H1 (cell line): ENCODE measurements around the gene GPD1. TPM values are rescaled to one million over a fixed set of nuclear protein-coding genes. Genes with fewer than 3 reads are reported as not detected.
A peak's percentile ranks its signal among the peaks of the same experiment; 100 is the strongest.

ENCODE experiments used
- CTCF ChIA-PET: fragments of 300-600 bp; sonication (Branson Sonifier 250); formaldehyde crosslinking; loops from one replicate; lab custom pipeline; 2021; ENCODE audit not compliant: partially characterized antibody; lab: Charles Lee
- POLR2A ChIA-PET: fragments of 300-600 bp; sonication (Branson Sonifier 250); formaldehyde crosslinking; loops from one replicate; lab custom pipeline; 2021; ENCODE audit warnings: inconsistent platforms; ENCODE audit not compliant: partially characterized antibody; lab: Charles Lee
- DNase-seq, 2 experiments: peaks; one replicate each; pipeline versions ENCODE4 v3.0.0 to v3.0.0-alpha.2; 2010 to 2022; ENCODE audit warnings: low spot score in 2 of 2, low read depth in 1 of 2, mixed read lengths in 1 of 2
- FAIRE-seq: peaks from 2 replicates; lab custom pipeline; 2011; peaks lifted over from hg19 to GRCh38; lab: Jason Lieb, UNC
- H2AFZ ChIP-seq: 2 replicates; pipeline ENCODE4 v1.8.1; 2012; ENCODE audit warnings: low read length, inconsistent platforms
- H2AK5ac ChIP-seq: 2 replicates; pipeline ENCODE4 v1.6.1; 2013; ENCODE audit warnings: low read depth, low read length
- H2BK120ac ChIP-seq: replicated peaks from 2 replicates; pipeline ENCODE3; 2013; ENCODE audit warnings: low read depth, low read length, inconsistent platforms
- H2BK12ac ChIP-seq: 2 replicates; pipeline ENCODE4 v1.6.1; 2013; ENCODE audit warnings: low read depth, low read length
- H2BK15ac ChIP-seq: 2 replicates; pipeline ENCODE4 v1.6.1; 2013; ENCODE audit warnings: low read length
- H2BK20ac ChIP-seq: 2 replicates; pipeline ENCODE4 v1.6.1; 2013; ENCODE audit warnings: low read length
- H2BK5ac ChIP-seq: 2 replicates; pipeline ENCODE4 v1.6.1; 2013; ENCODE audit warnings: low read depth, low read length
- H3K14ac ChIP-seq: 2 replicates; pipeline ENCODE4 v1.6.1; 2013; ENCODE audit warnings: inconsistent platforms; ENCODE audit not compliant: insufficient read length
- H3K18ac ChIP-seq: 2 replicates; pipeline ENCODE4 v1.6.1; 2013; ENCODE audit warnings: low read length; ENCODE audit errors: extremely low read depth
- H3K23ac ChIP-seq: 2 replicates; pipeline ENCODE4 v1.6.1; 2013; ENCODE audit warnings: inconsistent platforms; ENCODE audit not compliant: insufficient read length
- H3K23me2 ChIP-seq: 2 replicates; pipeline ENCODE4 v1.6.1; 2013; ENCODE audit warnings: low read depth, low read length
- H3K27ac ChIP-seq: 2 replicates; pipeline ENCODE4 v1.6.1; 2011; ENCODE audit warnings: low read depth, low read length, inconsistent platforms
- H3K27me3 ChIP-seq, 4 experiments: replicated peaks in 1 of 4; 1 replicate in 1 of 4; 2 replicates in 3 of 4; pipeline versions ENCODE4 v1.6.1 to v1.8.1; 2011 to 2013; ENCODE audit warnings: low read length in 3 of 4, mild to moderate bottlenecking in 3 of 4, inconsistent platforms in 2 of 4, mixed read lengths in 2 of 4, moderate library complexity in 1 of 4; ENCODE audit not compliant: control insufficient read depth in 3 of 4, insufficient read depth in 3 of 4; ENCODE audit errors: extremely low read depth in 1 of 4
- H3K36me3 ChIP-seq, 4 experiments: 2 replicates each; pipeline versions ENCODE4 v1.6.1 to v1.8.1; 2011 to 2013; ENCODE audit warnings: mild to moderate bottlenecking in 4 of 4, low read length in 3 of 4, moderate library complexity in 2 of 4, control low read depth in 1 of 4, inconsistent platforms in 1 of 4; ENCODE audit not compliant: insufficient read depth in 4 of 4, control insufficient read depth in 2 of 4
- H3K4ac ChIP-seq: replicated peaks from 2 replicates; pipeline ENCODE3; 2013; ENCODE audit warnings: low read length, low read depth, mixed read lengths, inconsistent platforms; ENCODE audit not compliant: insufficient read length
- H3K4me1 ChIP-seq, 4 experiments: replicated peaks in 1 of 4; 1 replicate in 1 of 4; 2 replicates in 3 of 4; pipeline versions ENCODE4 v1.6.1 to v1.8.1; 2011 to 2013; ENCODE audit warnings: low read length in 3 of 4, inconsistent platforms in 2 of 4, mixed read lengths in 1 of 4; ENCODE audit not compliant: insufficient read depth in 4 of 4, control insufficient read depth in 3 of 4
- H3K4me2 ChIP-seq, 2 experiments: 2 replicates each; pipeline versions ENCODE4 v1.6.1 to v1.8.1; 2011 to 2013; ENCODE audit warnings: low read depth in 2 of 2, low read length in 2 of 2, control low read depth in 1 of 2, inconsistent platforms in 1 of 2, mild to moderate bottlenecking in 1 of 2; ENCODE audit not compliant: insufficient read depth in 1 of 2
- H3K4me3 ChIP-seq, 4 experiments: fragments of 200-600, 300-600 bp in 1 of 4; sonication (generic), shearing (Covaris generic), sonication (Bioruptor Twin) in 1 of 4; 2 replicates each; pipeline versions ENCODE4 v1.5.1 to v1.8.1; 2011 to 2016; ENCODE audit warnings: low read length in 4 of 4, low read depth in 3 of 4, control low read depth in 2 of 4, inconsistent platforms in 2 of 4, mild to moderate bottlenecking in 2 of 4, mixed read lengths in 1 of 4, moderate library complexity in 1 of 4; ENCODE audit not compliant: insufficient read depth in 2 of 4; ENCODE audit errors: extremely low read depth in 1 of 4
- H3K56ac ChIP-seq: replicated peaks from 2 replicates; pipeline ENCODE3; 2013; ENCODE audit warnings: low read depth, mild to moderate bottlenecking, mixed read lengths, low read length, inconsistent platforms; ENCODE audit not compliant: insufficient read length
- H3K79me1 ChIP-seq: 2 replicates; pipeline ENCODE4 v1.6.1; 2013; ENCODE audit warnings: low read depth, low read length, control low read depth
- H3K79me2 ChIP-seq, 2 experiments: 2 replicates each; pipeline versions ENCODE4 v1.6.1 to v1.8.1; 2012 to 2013; ENCODE audit warnings: low read length in 2 of 2, mild to moderate bottlenecking in 2 of 2, inconsistent platforms in 1 of 2; ENCODE audit not compliant: insufficient read depth in 2 of 2, control insufficient read depth in 1 of 2
- H3K9ac ChIP-seq, 4 experiments: replicated peaks in 1 of 4; 1 replicate in 1 of 4; 2 replicates in 3 of 4; pipeline versions ENCODE4 v1.6.1 to v1.8.1; 2011 to 2013; ENCODE audit warnings: low read depth in 3 of 4, low read length in 3 of 4, control low read depth in 2 of 4, mild to moderate bottlenecking in 2 of 4, moderate library complexity in 2 of 4, inconsistent platforms in 1 of 4; ENCODE audit errors: extremely low read depth in 1 of 4
- H3K9me3 ChIP-seq, 2 experiments: 2 replicates each; pipeline versions ENCODE4 v1.6.1 to v1.8.1; 2012 to 2013; ENCODE audit warnings: mild to moderate bottlenecking in 2 of 2, moderate library complexity in 2 of 2, control low read depth in 1 of 2, inconsistent platforms in 1 of 2, low read depth in 1 of 2, low read length in 1 of 2, mixed read lengths in 1 of 2; ENCODE audit not compliant: insufficient read depth in 2 of 2
- H4K20me1 ChIP-seq, 2 experiments: replicated peaks in 1 of 2; 2 replicates each; pipeline versions ENCODE3 to v1.8.1; 2011 to 2013; ENCODE audit warnings: inconsistent platforms in 2 of 2, low read length in 2 of 2, mild to moderate bottlenecking in 1 of 2; ENCODE audit not compliant: insufficient read depth in 2 of 2, control insufficient read depth in 1 of 2
- H4K5ac ChIP-seq: 2 replicates; pipeline ENCODE4 v1.6.1; 2013; ENCODE audit warnings: low read length, low read depth, mixed read lengths, inconsistent platforms; ENCODE audit not compliant: insufficient read length
- H4K8ac ChIP-seq: 2 replicates; pipeline ENCODE4 v1.8.0; 2013; ENCODE audit warnings: mild to moderate bottlenecking, moderate library complexity, low read length, inconsistent platforms; ENCODE audit not compliant: insufficient read depth; ENCODE audit errors: extremely low read depth
- H4K91ac ChIP-seq: replicated peaks from 2 replicates; pipeline ENCODE3; 2013; ENCODE audit warnings: low read length, mixed read lengths, inconsistent platforms; ENCODE audit not compliant: insufficient read length
- CEBPB ChIP-seq: IDR thresholded peaks from 2 replicates; pipeline ENCODE4 v1.6.1; 2012; ENCODE audit warnings: low read depth, low read length
- GABPA ChIP-seq: IDR thresholded peaks from 2 replicates; pipeline ENCODE4 v1.6.1; 2011; ENCODE audit warnings: mild to moderate bottlenecking, low read length, moderate library complexity, borderline replicate concordance; ENCODE audit not compliant: insufficient read depth
- KDM4A ChIP-seq: IDR thresholded peaks from one replicate; pipeline ENCODE4 v1.7.1; 2012; ENCODE audit warnings: low read depth, mild to moderate bottlenecking, moderate library complexity, low read length, inconsistent platforms; ENCODE audit not compliant: severe bottlenecking
- POLR2A ChIP-seq, 2 experiments: IDR thresholded peaks; 1 replicate in 1 of 2; 2 replicates in 1 of 2; pipeline ENCODE4 v1.6.1; 2011; ENCODE audit warnings: low read depth in 2 of 2, low read length in 2 of 2, mild to moderate bottlenecking in 2 of 2; ENCODE audit errors: control extremely low read depth in 1 of 2
- RAD21 ChIP-seq, 2 experiments: IDR thresholded peaks in 1 of 2; conservative IDR thresholded peaks in 1 of 2; 2 replicates each; pipeline ENCODE4 v1.6.1; 2011; ENCODE audit warnings: low read depth in 2 of 2, low read length in 2 of 2, improper control_type of control experiment in 1 of 2, inconsistent platforms in 1 of 2, mild to moderate bottlenecking in 1 of 2, moderate library complexity in 1 of 2
- RNF2 ChIP-seq: fragments of 200-900, 300-1000 bp; sonication (generic); IDR thresholded peaks from 2 replicates; pipeline ENCODE4 v1.7.1; 2016; ENCODE audit warnings: borderline replicate concordance, low read depth, mild to moderate bottlenecking, antibody characterized with exemption, low read length; ENCODE audit not compliant: poor library complexity, severe bottlenecking; ENCODE audit errors: missing control alignments
- SP1 ChIP-seq: IDR thresholded peaks from 2 replicates; pipeline ENCODE4 v1.6.1; 2011; ENCODE audit warnings: low read depth, low read length
- SP2 ChIP-seq: IDR thresholded peaks from 2 replicates; pipeline ENCODE4 v1.6.1; 2012; ENCODE audit warnings: mild to moderate bottlenecking, low read length, inconsistent platforms
- SP4 ChIP-seq: IDR thresholded peaks from 2 replicates; pipeline ENCODE4 v1.6.1; 2012; ENCODE audit warnings: low read length, inconsistent platforms
- SUZ12 ChIP-seq: fragments of 200-600 bp; sonication (generic); IDR thresholded peaks from 2 replicates; pipeline ENCODE4 v1.6.1; 2012; ENCODE audit warnings: mild to moderate bottlenecking, inconsistent platforms, low read length, moderate library complexity, mixed read lengths
- TEAD4 ChIP-seq: IDR thresholded peaks from 2 replicates; pipeline ENCODE4 v1.6.1; 2012; ENCODE audit warnings: low read depth, low read length, inconsistent platforms, mixed read lengths
- YY1 ChIP-seq: IDR thresholded peaks from 2 replicates; pipeline ENCODE4 v1.6.1; 2011; ENCODE audit warnings: low read depth, mild to moderate bottlenecking, low read length
- WGBS, 2 experiments: shearing (Covaris generic) in 1 of 2; methylation state at CpG; one replicate each; pipeline versions ENCODE4 v1.1.6 to v1.1.7; 2013 to 2015; ENCODE audit warnings: low lambda C conversion rate in 2 of 2, mixed read lengths in 2 of 2, inconsistent platforms in 1 of 2, low coverage in 1 of 2, missing lambda C conversion rate in 1 of 2; ENCODE audit not compliant: insufficient replicate concordance in 2 of 2, insufficient coverage in 1 of 2, insufficient read length in 1 of 2; ENCODE audit errors: extremely low coverage in 1 of 2, missing lambda C conversion rate in 1 of 2; 5-methylcytosine and 5-hydroxymethylcytosine counted together
- polyA plus RNA-seq, 7 experiments: library from polyadenylated mRNA; depleted of rRNA in 3 of 7; stranded (reverse) in 5 of 7; unstranded in 2 of 7; fragments of >200 nt in 5 of 7; fragments of 200-250 nt in 2 of 7; gene quantifications; 1 replicate in 5 of 7; 2 replicates in 1 of 7; 4 replicates in 1 of 7; pipeline versions ENCODE4 v1.2.1 to v1.2.3, GENCODE V29; 2011 to 2013; ENCODE audit warnings: missing spikeins in 2 of 7, mixed read lengths in 2 of 7
- total RNA-seq: library from RNA; stranded (reverse); fragmentation: NEBNext Ultra II Directional; extraction: Animal tissue kit (Norgen Biotek cat#: 25700); gene quantifications from 2 replicates; pipeline ENCODE4 v1.2.1, GENCODE V29; 2021

GPD1 gene
- total and polyA plus RNA-seq, 2 of the 8 experiments (the other 6 are each of a cell fraction or from before 2014, with no cell fraction given): 0.45 to 0.74 TPM

- no peak overlapping the region for H3K18ac ChIP-seq
- H3K9me3 ChIP-seq: no peaks in the 10 kb centered on the region
- CTCF ChIA-PET: interaction anchor here (0.5 to 27.3 kb wide), 14 partner anchors 7 to 238 kb away, joined by 3 to 625 read pairs (median 4); partner anchors contain the start of genes AQP6, ASIC1, COX14 and GPD1
- no peak overlapping the region for H2AK5ac ChIP-seq
- TF ChIP-seq RAD21 (IDR thresholded peaks at IDR 0.05 in 1 of 2, conservative IDR thresholded peaks at IDR 0.05 in 1 of 2; ENCODE audit: low read depth in 2 of 2, low read length in 2 of 2): no peak
- TF ChIP-seq TEAD4: no peak
- TF ChIP-seq RNF2: no peak
- TF ChIP-seq YY1: no peak
- TF ChIP-seq POLR2A (IDR thresholded peaks at IDR 0.05; ENCODE audit: control extremely low read depth in 1 of 2, low read depth in 2 of 2, low read length in 2 of 2): no peak
- no peak for TF ChIP-seq SP4
- TF ChIP-seq SP1: no peak
- no peak for TF ChIP-seq CEBPB
- TF ChIP-seq GABPA: no peak
- TF ChIP-seq SUZ12: no peak
- no peak for TF ChIP-seq SP2
- TF ChIP-seq KDM4A: no peak
- no peak overlapping the region for H4K91ac ChIP-seq
- no peak overlapping the region for H3K27ac ChIP-seq
- no peak overlapping the region for H4K8ac ChIP-seq
- DNase-seq (no peak), FAIRE-seq (no peak)
- no peaks in the 10 kb centered on the region for H3K36me3 ChIP-seq
- no peak overlapping the region for H2BK5ac ChIP-seq
- H4K20me1 ChIP-seq: no peaks in the 10 kb centered on the region
- H2BK15ac ChIP-seq: no peak overlapping the region
- no peak overlapping the region for H2BK120ac ChIP-seq
- H2AFZ ChIP-seq: 0 out of 2 replicates have a peak overlapping the region, but pooled peaks have one; percentile 16
- H3K4me1 ChIP-seq: peaks cover 0 to 11% (median 5%) of the 10 kb centered on the region in 4 experiments; a peak in 4 of 7 replicates
- no peak overlapping the region for H3K4me3 ChIP-seq
- no peak overlapping the region for H4K5ac ChIP-seq
- H3K23me2 ChIP-seq: no peaks in the 10 kb centered on the region
- no peak overlapping the region for H3K14ac ChIP-seq
- no peak overlapping the region for H3K23ac ChIP-seq
- 92% methylated on average over 12 of the region's 12 CpGs; no CpG with 5 or more reads in 1 of the 2 experiments for WGBS, 2 experiments
- H3K56ac ChIP-seq: no peak overlapping the region
- H3K4me2 ChIP-seq: no peak overlapping the region
- POLR2A ChIA-PET: interaction anchor here (1.7 to 3.7 kb wide), 3 partner anchors 8 to 90 kb away, joined by 6 to 30 read pairs (median 7); partner anchors contain the start of genes CERS5 and SMARCD1
- no peaks in the 10 kb centered on the region for H3K79me1 ChIP-seq
- no peak overlapping the region for H2BK20ac ChIP-seq
- peaks cover 0 to 15% (median 9%) of the 10 kb centered on the region in 4 experiments; a peak in 5 of 7 replicates for H3K27me3 ChIP-seq
- no peak overlapping the region for H3K9ac ChIP-seq
- H3K4ac ChIP-seq: no peak overlapping the region
- no peaks in the 10 kb centered on the region for H3K79me2 ChIP-seq
- H2BK12ac ChIP-seq: no peak overlapping the region
These were observed 26.7 kb upstream of the GPD1 start for GRCh38 chr12:50077099-50077498.
